Neuronal stem cell (in vitro differentiated cells): Measurements from ENCODE around the gene CDKL4.

Experiments
- DNase-seq: peaks from one replicate; pipeline ENCODE4 v3.0.0-alpha.2; 2013; ENCODE audit warnings: low spot score
- H2AFZ ChIP-seq: one replicate; pipeline ENCODE4 v1.6.1; 2013; ENCODE audit warnings: mild to moderate bottlenecking, low read length, inconsistent platforms
- H2AK5ac ChIP-seq: 2 replicates; pipeline ENCODE4 v1.6.1; 2013; ENCODE audit warnings: low read depth, mild to moderate bottlenecking, inconsistent platforms, low read length, moderate library complexity, mixed read lengths
- H2BK120ac ChIP-seq: 2 replicates; pipeline ENCODE4 v1.6.1; 2013; ENCODE audit warnings: low read depth, mild to moderate bottlenecking, inconsistent platforms, low read length, moderate library complexity, mixed read lengths
- H2BK12ac ChIP-seq: one replicate; pipeline ENCODE4 v1.6.1; 2013; ENCODE audit warnings: low read length, inconsistent platforms
- H2BK15ac ChIP-seq: 2 replicates; pipeline ENCODE4 v1.6.1; 2013; ENCODE audit warnings: mild to moderate bottlenecking, low read length, inconsistent platforms, mixed read lengths
- H2BK5ac ChIP-seq: one replicate; pipeline ENCODE4 v1.6.1; 2013; ENCODE audit warnings: inconsistent platforms, mild to moderate bottlenecking, low read length, moderate library complexity
- H3K14ac ChIP-seq: one replicate; pipeline ENCODE4 v1.6.1; 2013; ENCODE audit warnings: low read length, inconsistent platforms
- H3K18ac ChIP-seq: 2 replicates; pipeline ENCODE4 v1.6.1; 2013; ENCODE audit warnings: low read length, inconsistent platforms
- H3K23ac ChIP-seq: 2 replicates; pipeline ENCODE4 v1.6.1; 2013; ENCODE audit warnings: low read depth, mild to moderate bottlenecking, mixed read lengths, low read length, inconsistent platforms; ENCODE audit not compliant: poor library complexity
- H3K27ac ChIP-seq: replicated peaks from 3 replicates; pipeline ENCODE4 v1.5.1; 2013; ENCODE audit warnings: low read length, inconsistent platforms
- H3K27me3 ChIP-seq, 3 experiments: 2 replicates each; pipeline ENCODE4 v1.6.1; 2013; ENCODE audit warnings: low read length in 3 of 3, mild to moderate bottlenecking in 2 of 3, inconsistent platforms in 1 of 3, low read depth in 1 of 3, mixed read lengths in 1 of 3, moderate library complexity in 1 of 3; ENCODE audit not compliant: control insufficient read depth in 3 of 3, insufficient read depth in 3 of 3
- H3K36me3 ChIP-seq, 2 donors: replicated peaks in 1 of 2; 2 replicates each; pipeline ENCODE4 v1.6.1; 2013; ENCODE audit warnings: low read length in 2 of 2; ENCODE audit not compliant: control insufficient read depth in 2 of 2, insufficient read depth in 2 of 2
- H3K4ac ChIP-seq: 2 replicates; pipeline ENCODE4 v1.6.1; 2013; ENCODE audit warnings: inconsistent platforms, mild to moderate bottlenecking, low read length, moderate library complexity
- H3K4me1 ChIP-seq, 2 donors: 1 replicate in 1 of 2; 2 replicates in 1 of 2; pipeline ENCODE4 v1.6.1; 2013; ENCODE audit warnings: low read length in 2 of 2, low read depth in 1 of 2; ENCODE audit not compliant: control insufficient read depth in 2 of 2, insufficient read depth in 1 of 2
- H3K4me2 ChIP-seq: one replicate; pipeline ENCODE4 v1.6.1; 2013; ENCODE audit warnings: mild to moderate bottlenecking, low read length, inconsistent platforms; ENCODE audit not compliant: insufficient read depth, poor library complexity, severe bottlenecking
- H3K4me3 ChIP-seq, 2 donors: 2 replicates each; pipeline ENCODE4 v1.5.1; 2013; ENCODE audit warnings: low read length in 2 of 2, mild to moderate bottlenecking in 2 of 2, inconsistent platforms in 1 of 2, moderate library complexity in 1 of 2
- H3K79me1 ChIP-seq: one replicate; pipeline ENCODE4 v1.6.1; 2013; ENCODE audit warnings: low read depth, mild to moderate bottlenecking, inconsistent platforms, low read length, moderate library complexity
- H3K9ac ChIP-seq: one replicate; pipeline ENCODE4 v1.6.1; 2013; ENCODE audit warnings: mild to moderate bottlenecking, low read depth, low read length, inconsistent platforms; ENCODE audit not compliant: poor library complexity
- H3K9me3 ChIP-seq, 2 donors: replicated peaks in 1 of 2; 2 replicates each; pipeline versions ENCODE3 to v1.6.1; 2013; ENCODE audit warnings: low read length in 2 of 2, mild to moderate bottlenecking in 2 of 2, inconsistent platforms in 1 of 2, low read depth in 1 of 2, mixed read lengths in 1 of 2, moderate library complexity in 1 of 2; ENCODE audit not compliant: control insufficient read depth in 2 of 2, insufficient read depth in 1 of 2
- H4K8ac ChIP-seq: one replicate; pipeline ENCODE4 v1.6.1; 2013; ENCODE audit warnings: low read depth, mild to moderate bottlenecking, inconsistent platforms, low read length, moderate library complexity
- H4K91ac ChIP-seq: one replicate; pipeline ENCODE4 v1.6.1; 2013; ENCODE audit warnings: low read length, low read depth, mild to moderate bottlenecking, inconsistent platforms; ENCODE audit not compliant: poor library complexity
- WGBS, 2 donors: extraction: QIAGEN DNeasy Blood & Tissue Kit; methylation state at CpG; one replicate each; pipeline ENCODE4 v1.1.7; 2013; ENCODE audit warnings: missing lambda C conversion rate in 2 of 2, mixed read lengths in 1 of 2; ENCODE audit not compliant: insufficient read length in 2 of 2, insufficient replicate concordance in 1 of 2; ENCODE audit errors: extremely low coverage in 2 of 2; 5-methylcytosine and 5-hydroxymethylcytosine counted together

CDKL4 gene

DNA sequence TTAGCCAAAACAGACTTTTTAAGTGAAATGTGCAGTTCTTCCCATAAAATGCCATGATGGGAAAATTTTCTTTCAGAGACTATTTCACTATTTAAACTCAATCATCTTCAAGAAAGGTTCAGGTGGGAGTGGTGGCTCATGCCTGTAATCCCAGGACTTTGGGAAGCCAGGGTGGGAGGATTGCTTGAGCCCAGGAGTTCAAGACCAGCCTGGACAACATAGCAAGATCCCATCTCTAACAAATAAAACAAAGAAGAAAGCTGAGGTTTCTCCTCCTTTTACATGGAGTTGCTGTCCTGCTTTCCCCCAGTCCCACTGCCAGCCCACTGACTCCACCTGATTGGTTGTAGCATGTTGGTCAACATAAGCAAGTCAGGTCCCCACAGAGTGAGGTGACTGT, 97.1 kb downstream of the CDKL4 start:
- no peak overlapping the region for H3K9ac ChIP-seq
- H4K91ac ChIP-seq = no peak overlapping the region
- H3K79me1 ChIP-seq = no peaks in the 10 kb centered on the region
- no peaks in the 10 kb centered on the region for H3K4me1 ChIP-seq
- no peak for DNase-seq
- H3K4me2 ChIP-seq = no peak overlapping the region
- H3K9me3 ChIP-seq = no peaks in the 10 kb centered on the region
- H2AK5ac ChIP-seq = no peak overlapping the region
- no peak overlapping the region for H3K14ac ChIP-seq
- H2BK15ac ChIP-seq = no peak overlapping the region
- no peak overlapping the region for H2BK120ac ChIP-seq
- H2BK5ac ChIP-seq = no peak overlapping the region
- H3K4me3 ChIP-seq = no peak overlapping the region
- no peak overlapping the region for H4K8ac ChIP-seq
- no peak overlapping the region for H3K23ac ChIP-seq
- no peak overlapping the region for H3K18ac ChIP-seq
- no peak overlapping the region for H2BK12ac ChIP-seq
- H2AFZ ChIP-seq = no peak overlapping the region
- H3K27ac ChIP-seq = no peak overlapping the region
- H3K27me3 ChIP-seq = no peaks in the 10 kb centered on the region
- H3K36me3 ChIP-seq = no peaks in the 10 kb centered on the region
- no peak overlapping the region for H3K4ac ChIP-seq

DNA sequence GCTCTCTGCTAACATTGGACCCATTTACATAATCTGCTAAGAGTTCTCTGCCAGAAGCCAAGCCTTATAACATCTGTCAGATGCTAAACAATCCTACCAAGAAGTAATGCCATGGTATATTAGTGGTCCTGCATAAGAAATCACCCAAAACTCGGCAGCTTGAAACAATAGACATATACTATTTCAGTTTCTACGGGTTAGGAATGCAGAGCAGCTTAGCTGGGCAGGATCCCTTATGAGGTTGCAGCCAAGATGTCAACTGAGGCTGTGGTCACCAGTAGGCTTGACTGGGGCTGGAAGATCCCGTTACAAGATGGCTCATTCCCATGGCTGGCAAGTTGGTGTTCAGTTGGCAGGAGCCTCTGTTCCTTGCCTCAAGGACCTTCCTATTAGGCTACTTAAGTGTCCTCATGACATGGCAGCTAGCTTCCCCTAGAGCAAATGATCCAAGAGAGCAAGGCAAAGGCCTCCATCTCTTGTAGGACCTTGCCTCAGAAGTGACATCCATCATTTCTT, 97.8 kb downstream of the CDKL4 start:
- Histone ChIP-seq H2AFZ (no peak overlapping the region), H3K14ac (no peak overlapping the region), H3K4me1 (no peaks in the 10 kb centered on the region), H2BK5ac (no peak overlapping the region), H4K91ac (no peak overlapping the region), H2BK120ac (no peak overlapping the region), H3K4me2 (no peak overlapping the region), H3K18ac (no peak overlapping the region), H3K27ac (no peak overlapping the region), H3K23ac (no peak overlapping the region), H2BK12ac (no peak overlapping the region), H4K8ac (no peak overlapping the region), H2BK15ac (no peak overlapping the region), H3K4ac (no peak overlapping the region), H3K27me3 (no peaks in the 10 kb centered on the region), H3K4me3 (peak overlapping the region in 1 of 2 donors; percentile 18), H3K79me1 (no peaks in the 10 kb centered on the region), H3K9ac (no peak overlapping the region), H3K9me3 (no peaks in the 10 kb centered on the region), H3K36me3 (no peaks in the 10 kb centered on the region), H2AK5ac (no peak overlapping the region)
- WGBS, 2 donors = no CpG with 5 or more reads among the region's 3 CpGs
- DNase-seq = no peak

DNA sequence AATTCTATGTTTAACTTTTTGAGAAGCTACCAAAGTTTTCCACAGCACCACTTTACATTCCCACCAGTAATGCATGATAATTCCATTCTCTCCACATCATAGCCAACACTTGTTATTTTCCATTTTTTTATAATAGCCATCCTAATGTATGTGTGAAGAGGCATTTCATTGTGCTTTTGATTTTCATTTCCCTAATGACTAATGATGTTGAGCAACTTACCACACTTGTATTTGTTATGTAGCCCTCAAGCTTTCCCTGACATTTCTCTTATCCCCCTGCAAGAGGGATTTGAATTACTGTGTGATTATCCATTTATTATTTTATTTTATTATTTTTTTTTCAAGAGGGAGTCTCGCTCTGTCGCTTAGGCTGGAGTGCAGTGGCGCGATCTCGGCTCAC, 99.4 kb downstream of the CDKL4 start:
- no CpG with 5 or more reads among the region's 5 CpGs for WGBS, 2 donors
- H2BK15ac ChIP-seq = no peak overlapping the region
- no peak overlapping the region for H3K4ac ChIP-seq
- H3K14ac ChIP-seq = no peak overlapping the region
- no peak overlapping the region for H2AK5ac ChIP-seq
- no peak overlapping the region for H3K4me2 ChIP-seq
- H3K9ac ChIP-seq = no peak overlapping the region
- H3K36me3 ChIP-seq = no peaks in the 10 kb centered on the region
- no peak overlapping the region for H2AFZ ChIP-seq
- no peaks in the 10 kb centered on the region for H3K79me1 ChIP-seq
- no peaks in the 10 kb centered on the region for H3K4me1 ChIP-seq
- no peaks in the 10 kb centered on the region for H3K27me3 ChIP-seq
- H4K91ac ChIP-seq = no peak overlapping the region
- H3K9me3 ChIP-seq = no peaks in the 10 kb centered on the region
- DNase-seq = no peak
- H3K18ac ChIP-seq = no peak overlapping the region
- H2BK5ac ChIP-seq = no peak overlapping the region
- H3K27ac ChIP-seq = no peak overlapping the region
- no peak overlapping the region for H4K8ac ChIP-seq
- no peak overlapping the region for H2BK12ac ChIP-seq
- no peak overlapping the region for H2BK120ac ChIP-seq
- H3K4me3 ChIP-seq = no peak overlapping the region
- H3K23ac ChIP-seq = no peak overlapping the region

DNA sequence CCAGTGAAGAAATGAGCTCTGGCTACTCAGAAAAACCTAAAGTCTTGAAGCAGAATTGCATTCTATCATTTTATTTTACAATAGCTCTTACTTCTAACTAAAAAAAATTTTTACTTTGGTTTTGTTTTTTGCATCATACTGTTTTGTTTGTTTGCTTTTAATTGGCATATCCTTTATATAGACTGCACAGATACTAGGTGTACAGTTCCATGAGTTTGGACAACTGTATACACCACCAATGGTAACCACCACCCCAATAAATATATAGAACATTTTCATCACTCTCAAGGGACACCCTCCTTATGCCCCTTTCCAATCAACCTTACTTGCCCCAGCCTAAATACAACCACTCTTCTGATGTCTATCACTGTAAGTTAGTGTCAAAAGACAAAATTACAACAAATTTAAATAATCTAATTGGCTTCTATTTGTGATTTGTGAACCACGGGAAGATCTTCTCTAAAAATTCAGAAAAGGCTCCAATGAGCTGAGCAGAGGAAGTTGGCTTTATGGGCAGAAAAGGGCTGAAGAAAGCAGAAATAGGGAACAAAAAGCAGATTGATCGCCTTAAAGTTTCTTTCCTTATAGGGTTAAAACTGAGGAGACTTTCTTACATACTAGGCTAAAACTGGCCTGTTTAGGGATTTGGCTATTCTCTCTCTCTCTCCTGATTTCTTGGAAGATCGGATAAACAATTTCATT, 100.7 kb downstream of the CDKL4 start:
- no peaks in the 10 kb centered on the region for H3K79me1 ChIP-seq
- no peaks in the 10 kb centered on the region for H3K27me3 ChIP-seq
- no peak overlapping the region for H4K8ac ChIP-seq
- no peak overlapping the region for H2BK120ac ChIP-seq
- H4K91ac ChIP-seq = no peak overlapping the region
- H3K36me3 ChIP-seq = no peaks in the 10 kb centered on the region
- no peak overlapping the region for H3K9ac ChIP-seq
- no CpG with 5 or more reads among the region's 3 CpGs for WGBS, 2 donors
- H2BK5ac ChIP-seq = no peak overlapping the region
- no peak overlapping the region for H3K4me2 ChIP-seq
- no peak overlapping the region for H3K14ac ChIP-seq
- no peak overlapping the region for H2BK12ac ChIP-seq
- H3K4me3 ChIP-seq = no peak overlapping the region
- no peak overlapping the region for H3K18ac ChIP-seq
- H3K27ac ChIP-seq = no peak overlapping the region
- no peak for DNase-seq
- H3K23ac ChIP-seq = no peak overlapping the region
- H3K4me1 ChIP-seq = no peaks in the 10 kb centered on the region
- H2BK15ac ChIP-seq = no peak overlapping the region
- no peaks in the 10 kb centered on the region for H3K9me3 ChIP-seq
- peak overlapping the region; percentile 51 for H2AFZ ChIP-seq
- H3K4ac ChIP-seq = no peak overlapping the region
- H2AK5ac ChIP-seq = no peak overlapping the region
